Measurements from ENCODE around the gene TBX5.

DNA sequence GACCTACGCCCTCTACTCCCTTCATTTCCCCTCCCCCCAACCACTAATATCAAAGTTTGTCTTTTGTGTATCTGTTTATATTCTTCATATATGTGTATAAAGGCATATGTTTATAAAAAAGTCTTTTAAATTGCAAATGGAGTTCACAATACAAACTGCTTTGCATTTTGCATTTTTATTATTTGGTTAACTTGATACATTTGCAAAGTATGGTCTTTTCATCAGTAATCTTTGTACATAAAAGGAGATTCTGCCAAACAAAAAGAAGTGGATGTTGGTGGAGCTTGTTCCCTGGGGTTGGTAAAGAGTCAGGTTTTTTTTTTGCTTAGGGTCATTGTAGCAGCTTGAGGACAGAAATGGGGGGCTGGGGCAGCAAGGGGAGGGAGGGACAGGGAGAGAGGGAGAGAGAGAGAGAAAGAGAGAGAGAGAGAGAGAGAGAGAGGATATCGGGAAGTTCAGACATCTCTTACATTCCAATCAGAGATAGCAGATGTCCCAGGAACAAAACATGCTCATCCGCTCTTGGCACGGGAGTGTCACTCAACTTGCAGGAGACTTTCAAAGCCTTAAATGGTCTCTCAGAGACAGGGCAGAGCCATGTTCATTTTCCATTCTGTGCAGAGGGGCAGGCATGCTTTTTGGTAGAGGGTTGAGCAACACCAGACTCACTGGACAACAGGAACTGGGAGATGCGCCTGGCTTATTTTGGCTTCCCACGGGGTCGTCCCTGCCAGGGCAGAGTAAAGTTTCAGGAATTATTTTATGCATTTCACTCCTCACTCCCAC, 44.8 kb upstream of the TBX5 start:
- TF ChIP-seq GATA2 (IDR thresholded peaks at IDR 0.05; ENCODE audit: low read depth, low read length) (no peak), GATA3 (IDR thresholded peaks at IDR 0.05; ENCODE audit: low read depth, low read length) (no peak)
